Small intestine (tissue), 7 donors: ENCODE results near the gene SYNPO2. TPM values are rescaled to one million over a fixed set of nuclear protein-coding genes. Genes with fewer than 3 reads are reported as not detected.

Source experiments
- DNase-seq, 2 donors: peaks; one replicate each; pipeline versions ENCODE4 v3.0.0 to v3.0.0-alpha.2; 2013
- FAIRE-seq: peaks from 2 replicates; lab custom pipeline; 2012; peaks lifted over from hg19 to GRCh38; lab: Jason Lieb, UNC
- H3K27ac ChIP-seq, 3 donors: one replicate each; pipeline ENCODE4 v1.5.1; 2013; ENCODE audit warnings: low read length in 2 of 3, mild to moderate bottlenecking in 2 of 3, control low read depth in 1 of 3, inconsistent platforms in 1 of 3, low read depth in 1 of 3, moderate library complexity in 1 of 3
- H3K27me3 ChIP-seq, 3 donors: one replicate each; pipeline ENCODE4 v1.6.1; 2013; ENCODE audit warnings: low read length in 3 of 3, inconsistent platforms in 1 of 3; ENCODE audit not compliant: control insufficient read depth in 3 of 3, insufficient read depth in 3 of 3
- H3K36me3 ChIP-seq, 3 donors: one replicate each; pipeline ENCODE4 v1.6.1; 2013; ENCODE audit warnings: low read length in 3 of 3, inconsistent platforms in 1 of 3, low read depth in 1 of 3, mild to moderate bottlenecking in 1 of 3, moderate library complexity in 1 of 3; ENCODE audit not compliant: control insufficient read depth in 3 of 3, insufficient read depth in 2 of 3
- H3K4me1 ChIP-seq, 3 donors: one replicate each; pipeline ENCODE4 v1.6.1; 2013; ENCODE audit warnings: low read length in 2 of 3, inconsistent platforms in 1 of 3, low read depth in 1 of 3, mild to moderate bottlenecking in 1 of 3, moderate library complexity in 1 of 3; ENCODE audit not compliant: control insufficient read depth in 3 of 3, insufficient read depth in 2 of 3
- H3K4me3 ChIP-seq, 3 donors: one replicate each; pipeline ENCODE4 v1.5.1; 2013; ENCODE audit warnings: low read length in 3 of 3, control low read depth in 1 of 3, inconsistent platforms in 1 of 3, low read depth in 1 of 3, mild to moderate bottlenecking in 1 of 3, moderate library complexity in 1 of 3
- H3K9me3 ChIP-seq, 2 donors: one replicate each; pipeline ENCODE4 v1.6.1; 2013; ENCODE audit warnings: low read depth in 1 of 2, low read length in 1 of 2; ENCODE audit not compliant: control insufficient read depth in 2 of 2, insufficient read depth in 1 of 2
- WGBS, 3 donors: extraction: QIAGEN DNeasy Blood & Tissue Kit; methylation state at CpG; one replicate each; pipeline ENCODE4 v1.1.7; 2013; 5-methylcytosine and 5-hydroxymethylcytosine counted together
- polyA plus RNA-seq, 4 donors: library from polyadenylated mRNA; stranded (reverse) in 3 of 4; unstranded in 1 of 4; fragments of 200-250 nt in 3 of 4; fragments of 120-200 nt in 1 of 4; gene quantifications; one replicate each; pipeline versions ENCODE4 v1.2.1 to v1.2.3, GENCODE V29; 2013
- donor health status: healthy with polysubstance abuse.
- donor health status: control.
- donor health status: control.
- donor health status: Bipolar disorder and iron deficiency.
- donor health status: healthy.

Gene SYNPO2
- polyA plus RNA-seq, 4 donors: 1.1 to 25.3 (median 10.1) TPM

GRCh38 chr4:119025420-119025819, 136.8 kb downstream of the SYNPO2 start:
- 23 to 35% (median 32%) methylated on average over 4 of the region's 4 CpGs for WGBS, 3 donors
- H3K27ac ChIP-seq: peak overlapping the region in 2 of 3 donors; percentile 3 to 70
- no peak overlapping the region for H3K4me3 ChIP-seq
- H3K36me3 ChIP-seq: peaks cover 0 to 11% (median 0%) of the 10 kb centered on the region in 3 donors
- FAIRE-seq (no peak), DNase-seq (peak; percentile 46 to 48)
- peaks cover 0 to 4% (median 0%) of the 10 kb centered on the region in 3 donors for H3K4me1 ChIP-seq
- no peaks in the 10 kb centered on the region for H3K9me3 ChIP-seq
- no peaks in the 10 kb centered on the region for H3K27me3 ChIP-seq

- FAIRE-seq: no peak
- Histone ChIP-seq H3K4me1 (peaks cover 0 to 4% (median 0%) of the 10 kb centered on the region in 3 donors), H3K27me3 (no peaks in the 10 kb centered on the region), H3K4me3 (no peak overlapping the region), H3K27ac (peak overlapping the region in 2 of 3 donors; percentile 43 to 86), H3K36me3 (peaks cover 0 to 18% (median 0%) of the 10 kb centered on the region in 3 donors), H3K9me3 (no peaks in the 10 kb centered on the region)
- WGBS, 3 donors: 26 to 36% (median 36%) methylated on average over 4 of the region's 4 CpGs
- peak; percentile 50 to 59 for DNase-seq
Measured at GRCh38 chr4:119025916-119026661, 137.4 kb downstream of the SYNPO2 start.

GRCh38 chr4:119026662-119027444, 138.2 kb downstream of the SYNPO2 start:
- H3K4me3 ChIP-seq: no peak overlapping the region
- DNase-seq: no peak
- 75 to 88% (median 86%) methylated on average over 22 of the region's 22 CpGs for WGBS, 3 donors
- peak overlapping the region in 2 of 3 donors; percentile 43 to 86 for H3K27ac ChIP-seq
- H3K36me3 ChIP-seq: peaks cover 0 to 24% (median 0%) of the 10 kb centered on the region in 3 donors
- no peak for FAIRE-seq
- H3K9me3 ChIP-seq: no peaks in the 10 kb centered on the region
- H3K4me1 ChIP-seq: peaks cover 0 to 4% (median 0%) of the 10 kb centered on the region in 3 donors
- H3K27me3 ChIP-seq: no peaks in the 10 kb centered on the region

- no peak overlapping the region for H3K4me3 ChIP-seq
- no peaks in the 10 kb centered on the region for H3K9me3 ChIP-seq
- H3K36me3 ChIP-seq: peaks cover 0 to 24% (median 0%) of the 10 kb centered on the region in 3 donors
- no peaks in the 10 kb centered on the region for H3K27me3 ChIP-seq
- FAIRE-seq (no peak), DNase-seq (no peak)
- 64 to 66% (median 66%) methylated on average over 2 of the region's 2 CpGs for WGBS, 3 donors
- H3K27ac ChIP-seq: peak overlapping the region in 1 of 3 donors; percentile 59
- peaks cover 0 to 4% (median 0%) of the 10 kb centered on the region in 3 donors for H3K4me1 ChIP-seq
Measured at GRCh38 chr4:119027811-119028210, 139.2 kb downstream of the SYNPO2 start.

- WGBS, 3 donors: 73 to 84% (median 79%) methylated on average over 2 of the region's 2 CpGs
- no peak for FAIRE-seq
- no peak for DNase-seq
- H3K4me1 ChIP-seq: peaks cover 0 to 4% (median 0%) of the 10 kb centered on the region in 3 donors
- no peaks in the 10 kb centered on the region for H3K9me3 ChIP-seq
- no peak overlapping the region for H3K27ac ChIP-seq
- no peak overlapping the region for H3K4me3 ChIP-seq
- no peaks in the 10 kb centered on the region for H3K27me3 ChIP-seq
- H3K36me3 ChIP-seq: peaks cover 0 to 24% (median 0%) of the 10 kb centered on the region in 3 donors
Measured at GRCh38 chr4:119028296-119028695, 139.6 kb downstream of the SYNPO2 start.

- Histone ChIP-seq H3K4me1 (peaks cover 0 to 4% (median 0%) of the 10 kb centered on the region in 3 donors), H3K27ac (peak overlapping the region in 2 of 3 donors; percentile 4 to 26), H3K36me3 (peaks cover 0 to 24% (median 0%) of the 10 kb centered on the region in 3 donors), H3K27me3 (no peaks in the 10 kb centered on the region), H3K4me3 (peak overlapping the region in 1 of 3 donors; percentile 5), H3K9me3 (no peaks in the 10 kb centered on the region)
- 90 to 96% (median 95%) methylated on average over 18 of the region's 18 CpGs for WGBS, 3 donors
- no peak for FAIRE-seq
- no peak for DNase-seq
Measured at GRCh38 chr4:119029847-119030535, 141.3 kb downstream of the SYNPO2 start.

GRCh38 chr4:119030536-119030890, 141.9 kb downstream of the SYNPO2 start:
- Histone ChIP-seq H3K36me3 (peaks cover 0 to 24% (median 0%) of the 10 kb centered on the region in 3 donors), H3K4me1 (peaks cover 0 to 4% (median 0%) of the 10 kb centered on the region in 3 donors), H3K4me3 (peak overlapping the region in 1 of 3 donors; percentile 5), H3K27ac (no peak overlapping the region), H3K9me3 (no peaks in the 10 kb centered on the region), H3K27me3 (no peaks in the 10 kb centered on the region)
- FAIRE-seq (no peak), DNase-seq (no peak)
- 83 to 89% (median 89%) methylated on average over 12 of the region's 12 CpGs for WGBS, 3 donors

- DNase-seq (no peak), FAIRE-seq (no peak)
- H3K27me3 ChIP-seq: no peaks in the 10 kb centered on the region
- no peak overlapping the region for H3K27ac ChIP-seq
- no peaks in the 10 kb centered on the region for H3K9me3 ChIP-seq
- H3K4me3 ChIP-seq: no peak overlapping the region
- 85 to 94% (median 92%) methylated on average over 11 of the region's 11 CpGs for WGBS, 3 donors
- peaks cover 0 to 24% (median 0%) of the 10 kb centered on the region in 3 donors for H3K36me3 ChIP-seq
- no peaks in the 10 kb centered on the region for H3K4me1 ChIP-seq
Measured at GRCh38 chr4:119031218-119031617, 142.6 kb downstream of the SYNPO2 start.
